ENCODE measurements around the gene NELL1. TPM values are rescaled to one million over a fixed set of nuclear protein-coding genes. Genes with fewer than 3 reads are reported as not detected.

The NELL1 gene
- total RNA-seq, 1 experiment from 2014 or later, result not detected

GRCh38 chr11:21552911-21553310 lies 883.5 kb downstream of the NELL1 start:
- no peak for ATAC-seq
- in situ Hi-C loops (cut with HindIII; ENCODE audit: low pct_unique_long_range_greater_than_20kb, low sequenced_read_pairs), result no loop called here

GRCh38 chr11:21553795-21554194 lies 884.4 kb downstream of the NELL1 start:
- TF ChIP-seq, protein P1, sequence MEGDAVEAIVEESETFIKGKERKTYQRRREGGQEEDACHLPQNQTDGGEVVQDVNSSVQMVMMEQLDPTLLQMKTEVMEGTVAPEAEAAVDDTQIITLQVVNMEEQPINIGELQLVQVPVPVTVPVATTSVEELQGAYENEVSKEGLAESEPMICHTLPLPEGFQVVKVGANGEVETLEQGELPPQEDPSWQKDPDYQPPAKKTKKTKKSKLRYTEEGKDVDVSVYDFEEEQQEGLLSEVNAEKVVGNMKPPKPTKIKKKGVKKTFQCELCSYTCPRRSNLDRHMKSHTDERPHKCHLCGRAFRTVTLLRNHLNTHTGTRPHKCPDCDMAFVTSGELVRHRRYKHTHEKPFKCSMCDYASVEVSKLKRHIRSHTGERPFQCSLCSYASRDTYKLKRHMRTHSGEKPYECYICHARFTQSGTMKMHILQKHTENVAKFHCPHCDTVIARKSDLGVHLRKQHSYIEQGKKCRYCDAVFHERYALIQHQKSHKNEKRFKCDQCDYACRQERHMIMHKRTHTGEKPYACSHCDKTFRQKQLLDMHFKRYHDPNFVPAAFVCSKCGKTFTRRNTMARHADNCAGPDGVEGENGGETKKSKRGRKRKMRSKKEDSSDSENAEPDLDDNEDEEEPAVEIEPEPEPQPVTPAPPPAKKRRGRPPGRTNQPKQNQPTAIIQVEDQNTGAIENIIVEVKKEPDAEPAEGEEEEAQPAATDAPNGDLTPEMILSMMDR (IDR thresholded peaks at IDR 0.05), result no peak
- TF ChIP-seq REST (IDR thresholded peaks at IDR 0.05; ENCODE audit: insufficient read depth in 1 of 2, low read depth in 2 of 2, low read length in 1 of 2) (no peak), SIN3A (IDR thresholded peaks at IDR 0.05; ENCODE audit: borderline replicate concordance, insufficient read depth, low read depth, low read length) (no peak), TCF7L2 (IDR thresholded peaks at IDR 0.05; ENCODE audit: low read depth, low read length) (no peak), POLR2AphosphoS5 (IDR thresholded peaks at IDR 0.05; ENCODE audit: low read depth, low read length) (no peak)
- no peaks in the 10 kb centered on the region for H3K9me3 ChIP-seq (ENCODE audit: control insufficient read depth, insufficient read depth, low read depth, low read length)
- intact Hi-C loops (cut with micrococcal nuclease; ENCODE audit: unreplicated experiment) (loop anchor here (5.0 kb wide), 1 partner anchor 561 kb away; no protein-coding TSS in a partner anchor), in situ Hi-C loops (cut with HindIII; ENCODE audit: low pct_unique_long_range_greater_than_20kb, low sequenced_read_pairs) (no loop called here)
- H3K4me1 ChIP-seq (ENCODE audit: control insufficient read depth, insufficient read depth, low read length), result no peaks in the 10 kb centered on the region
- ChIA-PET POLR2A (no interaction called here), CTCF (no interaction called here)
- no peak for ATAC-seq
- no peak for DNase-seq (ENCODE audit: low read depth, low spot score)
- no peak overlapping the region for H3K4me3 ChIP-seq (ENCODE audit: low read depth in 2 of 2, low read length in 2 of 2)
- no peak overlapping the region for H3K27ac ChIP-seq (ENCODE audit: low read length)
- H3K36me3 ChIP-seq (ENCODE audit: control insufficient read depth, insufficient read depth, low read length), result no peaks in the 10 kb centered on the region
- H3K27me3 ChIP-seq (ENCODE audit: control insufficient read depth, insufficient read depth, low read length), result no peaks in the 10 kb centered on the region
- no TSS peak for BruUV-seq (replicated peaks)

More at GRCh38 chr11:21552911-21553310, 883.5 kb downstream of the NELL1 start:
- no peak overlapping the region for H3K27ac ChIP-seq (ENCODE audit: low read length)
- no peaks in the 10 kb centered on the region for H3K36me3 ChIP-seq (ENCODE audit: control insufficient read depth, insufficient read depth, low read length)
- CTCF ChIA-PET, result no interaction called here
- BruUV-seq (replicated peaks), result no TSS peak
- no peaks in the 10 kb centered on the region for H3K9me3 ChIP-seq (ENCODE audit: control insufficient read depth, insufficient read depth, low read depth, low read length)
- no peak for DNase-seq (ENCODE audit: low read depth, low spot score)
- intact Hi-C loops (cut with micrococcal nuclease; ENCODE audit: unreplicated experiment), result loop anchor here (5.0 kb wide), 1 partner anchor 561 kb away; no protein-coding TSS in a partner anchor
- POLR2A ChIA-PET, result no interaction called here
- no peaks in the 10 kb centered on the region for H3K4me1 ChIP-seq (ENCODE audit: control insufficient read depth, insufficient read depth, low read length)
- H3K4me3 ChIP-seq (ENCODE audit: low read depth in 2 of 2, low read length in 2 of 2), result no peak overlapping the region
- no peak for TF ChIP-seq REST (IDR thresholded peaks at IDR 0.05; ENCODE audit: insufficient read depth in 1 of 2, low read depth in 2 of 2, low read length in 1 of 2)
- TF ChIP-seq SIN3A (IDR thresholded peaks at IDR 0.05; ENCODE audit: borderline replicate concordance, insufficient read depth, low read depth, low read length), result no peak
- no peak for TF ChIP-seq TCF7L2 (IDR thresholded peaks at IDR 0.05; ENCODE audit: low read depth, low read length)
- TF ChIP-seq POLR2AphosphoS5 (IDR thresholded peaks at IDR 0.05; ENCODE audit: low read depth, low read length), result no peak
- TF ChIP-seq, protein P1 (IDR thresholded peaks at IDR 0.05), result no peak
- H3K27me3 ChIP-seq (ENCODE audit: control insufficient read depth, insufficient read depth, low read length), result no peaks in the 10 kb centered on the region
